ENCODE measurements around the gene IL22.

GRCh38 chr12:68270358-68270757 lies 17.0 kb upstream of the IL22 start:
- TF ChIP-seq, protein P1, sequence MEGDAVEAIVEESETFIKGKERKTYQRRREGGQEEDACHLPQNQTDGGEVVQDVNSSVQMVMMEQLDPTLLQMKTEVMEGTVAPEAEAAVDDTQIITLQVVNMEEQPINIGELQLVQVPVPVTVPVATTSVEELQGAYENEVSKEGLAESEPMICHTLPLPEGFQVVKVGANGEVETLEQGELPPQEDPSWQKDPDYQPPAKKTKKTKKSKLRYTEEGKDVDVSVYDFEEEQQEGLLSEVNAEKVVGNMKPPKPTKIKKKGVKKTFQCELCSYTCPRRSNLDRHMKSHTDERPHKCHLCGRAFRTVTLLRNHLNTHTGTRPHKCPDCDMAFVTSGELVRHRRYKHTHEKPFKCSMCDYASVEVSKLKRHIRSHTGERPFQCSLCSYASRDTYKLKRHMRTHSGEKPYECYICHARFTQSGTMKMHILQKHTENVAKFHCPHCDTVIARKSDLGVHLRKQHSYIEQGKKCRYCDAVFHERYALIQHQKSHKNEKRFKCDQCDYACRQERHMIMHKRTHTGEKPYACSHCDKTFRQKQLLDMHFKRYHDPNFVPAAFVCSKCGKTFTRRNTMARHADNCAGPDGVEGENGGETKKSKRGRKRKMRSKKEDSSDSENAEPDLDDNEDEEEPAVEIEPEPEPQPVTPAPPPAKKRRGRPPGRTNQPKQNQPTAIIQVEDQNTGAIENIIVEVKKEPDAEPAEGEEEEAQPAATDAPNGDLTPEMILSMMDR (IDR thresholded peaks at IDR 0.05; ENCODE audit: control extremely low read depth in 1 of 3, insufficient read depth in 1 of 3, low read depth in 1 of 3, low read length in 3 of 3): no peak
- no peak for TF ChIP-seq POLR2A (IDR thresholded peaks at IDR 0.05; ENCODE audit: control extremely low read depth in 1 of 2, low read depth in 2 of 2, low read length in 2 of 2)
- TF ChIP-seq POLR2AphosphoS5 (IDR thresholded peaks at IDR 0.05; ENCODE audit: low read depth, low read length): no peak
- TF ChIP-seq CEBPB (IDR thresholded peaks at IDR 0.05; ENCODE audit: low read depth, low read length): no peak
- no peak for TF ChIP-seq ATF2 (IDR thresholded peaks at IDR 0.05; ENCODE audit: low read length)
- TF ChIP-seq EGR1 (IDR thresholded peaks at IDR 0.05; ENCODE audit: borderline replicate concordance, low read depth, low read length): no peak
- TF ChIP-seq RAD21 (IDR thresholded peaks at IDR 0.05 in 1 of 2, conservative IDR thresholded peaks at IDR 0.05 in 1 of 2; ENCODE audit: low read depth in 2 of 2, low read length in 2 of 2): no peak
- no peak for TF ChIP-seq CREB1 (IDR thresholded peaks at IDR 0.05)
- no peak for TF ChIP-seq RFX5 (IDR thresholded peaks at IDR 0.05; ENCODE audit: borderline replicate concordance, low read depth, low read length)
- no peak for TF ChIP-seq MAX (IDR thresholded peaks at IDR 0.05)
- TF ChIP-seq EP300 (IDR thresholded peaks at IDR 0.05; ENCODE audit: borderline replicate concordance in 1 of 2, low read depth in 2 of 2, low read length in 2 of 2): no peak
- TF ChIP-seq, protein P2, sequence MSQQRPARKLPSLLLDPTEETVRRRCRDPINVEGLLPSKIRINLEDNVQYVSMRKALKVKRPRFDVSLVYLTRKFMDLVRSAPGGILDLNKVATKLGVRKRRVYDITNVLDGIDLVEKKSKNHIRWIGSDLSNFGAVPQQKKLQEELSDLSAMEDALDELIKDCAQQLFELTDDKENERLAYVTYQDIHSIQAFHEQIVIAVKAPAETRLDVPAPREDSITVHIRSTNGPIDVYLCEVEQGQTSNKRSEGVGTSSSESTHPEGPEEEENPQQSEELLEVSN (IDR thresholded peaks at IDR 0.05): no peak
